Left lung (tissue), 10 donors: ENCODE results near the gene LRRN2. TPM values are rescaled to one million over a fixed set of nuclear protein-coding genes. Genes with fewer than 3 reads are reported as not detected.

Experiments used
- ATAC-seq: fragments of 200-7000 bp; cut with Tn5 transposase; one replicate; pipeline ENCODE4 v1.9.1; 2020; ENCODE audit warnings: moderate library complexity
- DNase-seq, 4 donors: peaks; one replicate each; pipeline ENCODE4 v3.0.0-alpha.2; 2013 to 2020
- H3K27ac ChIP-seq, 2 donors: fragments of 200-600 bp; sonication (generic) in 1 of 2; one replicate each; pipeline versions ENCODE4 v1.5.0 to v1.8.0; 2020 to 2021
- H3K27me3 ChIP-seq, 2 donors: fragments of 200-600 bp; sonication (generic) in 1 of 2; one replicate each; pipeline versions ENCODE4 v1.5.0 to v1.8.0; 2020 to 2021
- H3K36me3 ChIP-seq, 2 donors: fragments of 200-600 bp; sonication (generic) in 1 of 2; one replicate each; pipeline versions ENCODE4 v1.5.0 to v1.8.0; 2020 to 2021
- H3K4me1 ChIP-seq, 2 donors: fragments of 200-600 bp; one replicate each; pipeline ENCODE4 v1.8.0; 2021
- H3K4me3 ChIP-seq, 2 donors: fragments of 200-600 bp; sonication (generic) in 1 of 2; one replicate each; pipeline versions ENCODE4 v1.5.0 to v1.8.0; 2020 to 2021; ENCODE audit warnings: mild to moderate bottlenecking in 1 of 2
- H3K9me3 ChIP-seq, 2 donors: fragments of 200-600 bp; sonication (generic) in 1 of 2; one replicate each; pipeline versions ENCODE4 v1.5.0 to v1.8.0; 2020 to 2021
- intact Hi-C, 2 donors: fragments of 100-400 bp; cut with DNase I; formaldehyde crosslinking; loops; one replicate each; pipeline versions ENCODE4 v1.11.2 to v1.14.2; 2022
- polyA plus RNA-seq, 6 donors: library from polyadenylated mRNA; unstranded; fragments of 120-200 nt; gene quantifications; one replicate each; pipeline ENCODE4 v1.2.1, GENCODE V29; 2013; ENCODE audit not compliant: insufficient read length in 6 of 6
- total RNA-seq, 2 donors: library from RNA; stranded (reverse); fragmentation: NEBNext Ultra II Directional; extraction: Animal tissue kit (Norgen Biotek cat#: 25700); gene quantifications; one replicate each; pipeline ENCODE4 v1.2.1, GENCODE V29; 2021
- TF ChIP-seq, protein P1 (sequence below), 2 donors: fragments of 200-600 bp; sonication (generic) in 1 of 2; IDR thresholded peaks; one replicate each; pipeline versions ENCODE4 v1.5.0 to v1.8.0; 2021; ENCODE audit warnings: antibody characterized with exemption in 2 of 2
- donor health status: DM: no; HTN: yes; CAD: no.
- donor health status: DM: no; HTN: no; CAD: no.

LRRN2 gene
- total and polyA plus RNA-seq, 8 donors: 1.6 to 7.1 (median 2.0) TPM

DNA sequence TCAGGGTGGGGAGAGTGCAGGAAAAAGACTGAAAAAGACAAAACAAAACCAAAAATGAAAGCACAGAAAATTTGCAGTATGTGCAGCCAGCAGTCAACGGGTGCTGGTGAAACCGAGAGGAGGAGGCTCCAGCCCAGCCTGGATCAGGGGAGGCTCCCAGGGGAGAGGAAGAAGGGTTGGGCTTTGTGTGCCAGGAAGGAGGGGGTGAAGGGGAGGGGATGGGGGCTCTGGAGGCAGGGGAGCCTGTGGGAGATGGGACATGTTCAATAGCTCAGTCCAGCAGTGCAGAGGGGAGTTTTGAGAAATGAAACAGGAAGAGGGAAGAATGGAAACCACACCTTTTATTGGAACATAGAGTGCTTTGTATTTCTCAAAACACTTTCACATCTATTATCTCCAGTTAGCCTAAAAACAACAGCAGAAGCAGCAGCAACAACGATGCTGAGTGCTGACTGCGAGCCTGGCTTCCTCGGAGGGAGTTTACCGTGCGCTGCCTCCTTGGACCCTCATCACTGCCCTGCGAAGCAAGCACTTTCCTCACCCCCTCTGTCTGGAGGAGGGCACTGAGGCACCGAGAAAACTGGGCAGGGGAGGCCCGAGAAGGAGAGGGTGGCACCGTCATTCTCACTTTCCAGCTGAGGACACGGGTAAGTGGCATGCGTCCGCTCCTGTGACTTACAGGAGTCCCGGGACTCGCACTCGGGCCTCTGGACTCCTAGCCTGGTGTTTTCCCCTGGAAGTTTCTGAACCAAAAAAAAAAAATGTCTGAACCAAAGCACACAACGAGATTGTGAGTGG lies 106.5 kb downstream of the LRRN2 start:
- Histone ChIP-seq H3K27ac (peak overlapping the region in 1 of 2 donors; percentile 3), H3K4me1 (peaks cover 0 to 14% of the 10 kb centered on the region in 2 donors), H3K9me3 (no peaks in the 10 kb centered on the region), H3K36me3 (peaks cover 0 to under 1% of the 10 kb centered on the region in 2 donors), H3K4me3 (no peak overlapping the region), H3K27me3 (no peaks in the 10 kb centered on the region)
- TF ChIP-seq, protein P1, sequence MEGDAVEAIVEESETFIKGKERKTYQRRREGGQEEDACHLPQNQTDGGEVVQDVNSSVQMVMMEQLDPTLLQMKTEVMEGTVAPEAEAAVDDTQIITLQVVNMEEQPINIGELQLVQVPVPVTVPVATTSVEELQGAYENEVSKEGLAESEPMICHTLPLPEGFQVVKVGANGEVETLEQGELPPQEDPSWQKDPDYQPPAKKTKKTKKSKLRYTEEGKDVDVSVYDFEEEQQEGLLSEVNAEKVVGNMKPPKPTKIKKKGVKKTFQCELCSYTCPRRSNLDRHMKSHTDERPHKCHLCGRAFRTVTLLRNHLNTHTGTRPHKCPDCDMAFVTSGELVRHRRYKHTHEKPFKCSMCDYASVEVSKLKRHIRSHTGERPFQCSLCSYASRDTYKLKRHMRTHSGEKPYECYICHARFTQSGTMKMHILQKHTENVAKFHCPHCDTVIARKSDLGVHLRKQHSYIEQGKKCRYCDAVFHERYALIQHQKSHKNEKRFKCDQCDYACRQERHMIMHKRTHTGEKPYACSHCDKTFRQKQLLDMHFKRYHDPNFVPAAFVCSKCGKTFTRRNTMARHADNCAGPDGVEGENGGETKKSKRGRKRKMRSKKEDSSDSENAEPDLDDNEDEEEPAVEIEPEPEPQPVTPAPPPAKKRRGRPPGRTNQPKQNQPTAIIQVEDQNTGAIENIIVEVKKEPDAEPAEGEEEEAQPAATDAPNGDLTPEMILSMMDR (IDR thresholded peaks at IDR 0.05): no peak
- ATAC-seq: peak; percentile 60
- no peak for DNase-seq
- intact Hi-C loops: loop anchor here in 1 of 2 donors (10.0 kb wide), 1 partner anchor 186 kb away; no protein-coding TSS in a partner anchor

DNA sequence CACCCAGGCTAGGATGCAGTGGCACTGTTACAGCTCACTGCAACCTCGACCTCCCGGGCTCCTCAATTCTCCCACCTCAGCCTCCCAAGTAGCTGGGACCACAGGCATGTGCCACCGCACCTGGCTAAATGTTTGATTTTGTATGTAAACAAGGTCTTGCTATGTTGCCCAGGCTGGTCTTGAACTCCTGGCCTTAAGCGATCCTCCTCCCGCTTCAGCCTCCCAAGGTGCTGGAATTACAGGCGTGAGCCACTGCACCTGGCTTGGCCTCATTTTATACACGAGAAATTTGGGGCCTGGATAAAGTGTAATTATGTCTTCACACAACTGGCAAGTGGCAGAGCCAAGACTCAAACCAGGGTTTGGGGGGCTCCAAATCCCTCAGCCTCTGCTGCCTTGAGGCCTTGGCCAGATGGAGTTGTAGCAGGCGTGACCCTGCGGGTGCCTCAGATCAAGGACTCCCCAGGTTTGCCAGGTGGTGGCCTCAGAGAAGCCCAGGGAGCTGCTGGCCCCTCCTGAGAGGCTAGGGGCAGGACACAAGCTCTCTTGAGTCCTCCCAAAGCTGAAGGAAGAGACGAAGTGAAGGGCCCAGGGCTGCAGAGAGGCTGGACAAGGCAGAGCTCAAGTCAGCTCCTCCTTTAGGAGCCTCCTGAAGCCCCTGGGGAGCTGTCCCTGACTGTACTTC lies 107.6 kb downstream of the LRRN2 start:
- Histone ChIP-seq H3K9me3 (no peaks in the 10 kb centered on the region), H3K27ac (peak overlapping the region in 1 of 2 donors; percentile 3), H3K27me3 (no peaks in the 10 kb centered on the region), H3K4me3 (no peak overlapping the region), H3K36me3 (peaks cover 0 to 11% of the 10 kb centered on the region in 2 donors), H3K4me1 (peaks cover 0 to 14% of the 10 kb centered on the region in 2 donors)
- ATAC-seq (no peak), DNase-seq (no peak)
- intact Hi-C loops: loop anchor here in 1 of 2 donors (10.0 kb wide), 1 partner anchor 187 kb away; no protein-coding TSS in a partner anchor
- TF ChIP-seq, protein P1 (IDR thresholded peaks at IDR 0.05): no peak

DNA sequence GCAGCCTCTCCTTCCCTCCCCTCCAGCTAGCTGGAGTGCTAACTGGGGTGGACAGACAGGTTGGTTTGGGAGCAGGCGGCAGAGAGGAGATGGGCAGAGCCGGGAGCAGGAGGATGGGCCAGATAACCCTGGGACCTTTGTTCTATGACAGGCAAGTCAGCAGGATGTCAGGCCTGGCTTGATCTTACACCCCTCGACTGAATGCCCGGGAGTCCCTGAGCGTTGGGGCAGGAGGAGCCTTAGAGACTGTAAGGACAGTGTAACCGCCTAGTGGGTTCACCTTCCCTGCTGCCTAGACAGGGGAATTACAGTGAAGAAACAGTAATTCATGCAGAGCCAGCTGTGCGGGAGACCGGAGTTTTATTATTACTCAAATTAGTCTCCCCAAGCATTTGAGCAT lies 109.1 kb downstream of the LRRN2 start:
- intact Hi-C loops: loop anchor here in 1 of 2 donors (10.0 kb wide), 1 partner anchor 188 kb away; no protein-coding TSS in a partner anchor

DNA sequence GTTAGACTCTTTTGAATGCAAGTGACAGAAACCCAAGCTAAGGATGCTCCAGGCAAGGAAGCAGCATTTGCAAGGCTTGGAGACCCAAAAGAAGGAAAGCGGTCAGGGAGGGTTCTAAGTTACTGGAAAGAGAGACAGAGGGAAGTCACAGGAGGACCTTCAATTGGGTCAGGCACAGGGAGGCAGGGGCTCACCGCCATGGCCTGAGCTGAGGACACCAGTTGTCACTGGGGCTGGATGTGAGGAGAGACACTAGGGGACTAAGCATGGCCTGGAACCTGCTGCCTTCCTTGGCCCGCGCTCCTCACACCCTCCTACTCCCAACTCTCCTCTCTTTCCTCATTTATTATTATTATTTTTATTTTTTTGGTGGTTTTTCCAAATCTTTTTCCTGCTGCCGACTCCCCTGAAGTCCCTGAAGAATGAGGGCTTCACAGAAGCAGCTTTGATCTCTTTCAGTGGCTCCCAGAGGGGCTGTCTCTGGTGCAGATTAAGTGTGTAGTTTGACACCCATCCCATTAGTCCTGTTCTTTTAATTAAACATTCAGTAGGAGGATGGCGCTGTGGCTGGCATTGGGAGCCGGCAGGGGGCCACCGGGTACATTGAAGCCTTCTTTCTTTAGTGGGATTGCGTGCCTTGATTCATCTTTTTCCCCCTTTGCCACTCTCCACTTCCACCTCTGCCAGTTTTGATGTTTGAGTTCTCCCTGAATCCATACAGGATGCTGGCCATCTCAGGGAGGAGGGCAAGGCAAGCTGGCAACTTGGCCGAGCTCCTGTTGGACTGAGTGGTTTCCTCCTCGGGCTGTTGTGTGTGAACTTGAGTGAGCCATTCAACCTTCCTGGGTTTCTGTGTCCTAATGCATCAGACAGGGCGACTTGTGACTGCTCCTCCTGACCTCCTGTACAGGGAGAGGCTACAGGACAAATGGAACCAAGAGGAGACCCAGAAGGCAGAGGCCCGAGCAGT lies 110.0 kb downstream of the LRRN2 start:
- intact Hi-C loops: loop anchor here in 1 of 2 donors (10.0 kb wide), 1 partner anchor 189 kb away; no protein-coding TSS in a partner anchor
- no peak for ATAC-seq
- TF ChIP-seq, protein P1 (IDR thresholded peaks at IDR 0.05): no peak
- DNase-seq: no peak
- Histone ChIP-seq H3K27me3 (no peaks in the 10 kb centered on the region), H3K27ac (no peak overlapping the region), H3K36me3 (peaks cover 0 to 22% of the 10 kb centered on the region in 2 donors), H3K4me3 (no peak overlapping the region), H3K9me3 (no peaks in the 10 kb centered on the region), H3K4me1 (peaks cover 0 to 14% of the 10 kb centered on the region in 2 donors)

More for the DNA sequence above, 109.1 kb downstream of the LRRN2 start:
- Histone ChIP-seq H3K9me3 (no peaks in the 10 kb centered on the region), H3K27me3 (no peaks in the 10 kb centered on the region), H3K36me3 (peaks cover 0 to 19% of the 10 kb centered on the region in 2 donors), H3K27ac (no peak overlapping the region), H3K4me3 (no peak overlapping the region), H3K4me1 (peaks cover 0 to 14% of the 10 kb centered on the region in 2 donors)
- no peak for ATAC-seq
- DNase-seq: no peak
- TF ChIP-seq, protein P1 (IDR thresholded peaks at IDR 0.05): no peak
